Stomach (tissue), 4 donors: ENCODE results near the gene KRTAP4-12.

Experiments used
- EP300 ChIP-seq: sonication (generic); formaldehyde crosslinking; IDR thresholded peaks from one replicate; pipeline ENCODE4 v1.6.1; 2017; ENCODE audit warnings: antibody characterized with exemption
- POLR2A ChIP-seq, 4 donors: fragments of 450-650 bp; IDR thresholded peaks; one replicate each; pipeline ENCODE4 v1.6.1; 2016; ENCODE audit warnings: antibody characterized with exemption in 4 of 4, control low read depth in 2 of 4, mild to moderate bottlenecking in 1 of 4, moderate library complexity in 1 of 4
- POLR2AphosphoS5 ChIP-seq, 3 donors: sonication (generic); formaldehyde crosslinking; IDR thresholded peaks; one replicate each; pipeline ENCODE4 v1.6.1; 2016; ENCODE audit warnings: antibody characterized with exemption in 3 of 3
- TF ChIP-seq, protein P1 (sequence below), 7 experiments: fragments of 450-650 bp in 4 of 7; fragments of 200-600 bp in 3 of 7; sonication (generic) in 3 of 7; IDR thresholded peaks; one replicate each; pipeline ENCODE4 v1.5.1; 2016 to 2019; ENCODE audit warnings: antibody characterized with exemption in 7 of 7, control low read depth in 2 of 7, mild to moderate bottlenecking in 1 of 7

- TF ChIP-seq, protein P1, sequence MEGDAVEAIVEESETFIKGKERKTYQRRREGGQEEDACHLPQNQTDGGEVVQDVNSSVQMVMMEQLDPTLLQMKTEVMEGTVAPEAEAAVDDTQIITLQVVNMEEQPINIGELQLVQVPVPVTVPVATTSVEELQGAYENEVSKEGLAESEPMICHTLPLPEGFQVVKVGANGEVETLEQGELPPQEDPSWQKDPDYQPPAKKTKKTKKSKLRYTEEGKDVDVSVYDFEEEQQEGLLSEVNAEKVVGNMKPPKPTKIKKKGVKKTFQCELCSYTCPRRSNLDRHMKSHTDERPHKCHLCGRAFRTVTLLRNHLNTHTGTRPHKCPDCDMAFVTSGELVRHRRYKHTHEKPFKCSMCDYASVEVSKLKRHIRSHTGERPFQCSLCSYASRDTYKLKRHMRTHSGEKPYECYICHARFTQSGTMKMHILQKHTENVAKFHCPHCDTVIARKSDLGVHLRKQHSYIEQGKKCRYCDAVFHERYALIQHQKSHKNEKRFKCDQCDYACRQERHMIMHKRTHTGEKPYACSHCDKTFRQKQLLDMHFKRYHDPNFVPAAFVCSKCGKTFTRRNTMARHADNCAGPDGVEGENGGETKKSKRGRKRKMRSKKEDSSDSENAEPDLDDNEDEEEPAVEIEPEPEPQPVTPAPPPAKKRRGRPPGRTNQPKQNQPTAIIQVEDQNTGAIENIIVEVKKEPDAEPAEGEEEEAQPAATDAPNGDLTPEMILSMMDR (IDR thresholded peaks at IDR 0.05): no peak
- no peak for TF ChIP-seq POLR2A (IDR thresholded peaks at IDR 0.05)
- no peak for TF ChIP-seq POLR2AphosphoS5 (IDR thresholded peaks at IDR 0.05)
- no peak for TF ChIP-seq EP300
Measured at GRCh38 chr17:41103896-41104295, 20.1 kb downstream of the KRTAP4-12 start.
